Measurements from ENCODE around the gene LZTR1. TPM values are rescaled to one million over a fixed set of nuclear protein-coding genes. Genes with fewer than 3 reads are reported as not detected.

Gene LZTR1
- total and polyA plus RNA-seq, 2 donors (not counting 3 experiments of a cell fraction or from before 2014, with no cell fraction given): 56.6 to 86.8 TPM

- H2AFZ ChIP-seq (ENCODE audit: low read depth, low read length): no peak overlapping the region
- CTCF ChIA-PET: interaction anchor here (1.1 to 2.5 kb wide), 4 partner anchors 9 to 77 kb away, joined by 3 to 6 read pairs (median 4); no protein-coding TSS in a partner anchor
Observed at GRCh38 chr22:20962491-20962945, 19.6 kb upstream of the LZTR1 start.

More at GRCh38 chr22:20962491-20962945, 19.6 kb upstream of the LZTR1 start:
- DNase-seq (ENCODE audit: low read depth, low spot score): no peak
- Histone ChIP-seq H3K27me3 (ENCODE audit: control insufficient read depth in 2 of 2, insufficient read depth in 2 of 2, low read length in 2 of 2) (peaks cover 4 to 23% of the 10 kb centered on the region in 2 experiments), H3K4me2 (ENCODE audit: insufficient read depth, low read length) (no peak overlapping the region), H3K9me3 (replicated peaks; ENCODE audit: control insufficient read depth, insufficient read depth, low read length) (no peaks in the 10 kb centered on the region), H3K9me1 (replicated peaks; ENCODE audit: control insufficient read depth, extremely low read depth, insufficient read depth, low read length) (no peaks in the 10 kb centered on the region), H3K4me1 (ENCODE audit: control insufficient read depth, extremely low read depth, insufficient read depth, low read length) (peaks cover 5% of the 10 kb centered on the region), H4K20me1 (replicated peaks; ENCODE audit: control insufficient read depth, extremely low read depth, insufficient read depth, low read length) (no peaks in the 10 kb centered on the region), H3K27ac (ENCODE audit: insufficient read depth, low read depth, low read length) (no peak overlapping the region), H3K36me3 (ENCODE audit: control insufficient read depth in 2 of 2, extremely low read depth in 1 of 2, insufficient read depth in 2 of 2, low read length in 2 of 2) (no peaks in the 10 kb centered on the region), H3K79me2 (ENCODE audit: control insufficient read depth, insufficient read depth, low read length) (no peaks in the 10 kb centered on the region), H3K4me3 (replicated peaks in 1 of 3; ENCODE audit: insufficient read depth in 1 of 3, low read depth in 1 of 3, low read length in 3 of 3) (no peak overlapping the region), H3K9ac (replicated peaks; ENCODE audit: extremely low read depth, insufficient read depth, low read length) (no peak overlapping the region)
- no peak for TF ChIP-seq MYC (IDR thresholded peaks at IDR 0.05; ENCODE audit: low read depth, low read length)
- TF ChIP-seq, protein P1, sequence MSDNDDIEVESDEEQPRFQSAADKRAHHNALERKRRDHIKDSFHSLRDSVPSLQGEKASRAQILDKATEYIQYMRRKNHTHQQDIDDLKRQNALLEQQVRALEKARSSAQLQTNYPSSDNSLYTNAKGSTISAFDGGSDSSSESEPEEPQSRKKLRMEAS (IDR thresholded peaks at IDR 0.05; ENCODE audit: insufficient read depth, insufficient read length): no peak
- no peak for TF ChIP-seq POLR2AphosphoS5 (IDR thresholded peaks at IDR 0.05; ENCODE audit: insufficient read depth, low read depth, low read length)
- no peak for TF ChIP-seq FOS (IDR thresholded peaks at IDR 0.05; ENCODE audit: borderline replicate concordance, insufficient read depth, low read length)
- TF ChIP-seq JUN (IDR thresholded peaks at IDR 0.05; ENCODE audit: borderline replicate concordance, insufficient read depth, insufficient read length, low read depth): no peak
- TF ChIP-seq GATA2 (IDR thresholded peaks at IDR 0.05; ENCODE audit: insufficient read depth, insufficient read length, low read depth, low read length): no peak
- no peak for TF ChIP-seq POLR2A (IDR thresholded peaks at IDR 0.05; ENCODE audit: low read depth, low read length)
- TF ChIP-seq CTCF (IDR thresholded peaks at IDR 0.05; ENCODE audit: extremely low read depth in 1 of 2, insufficient read depth in 1 of 2, low read depth in 1 of 2, low read length in 2 of 2): no peak
- no peak for TF ChIP-seq EZH2 (IDR thresholded peaks at IDR 0.05; ENCODE audit: borderline replicate concordance, low read depth, low read length, severe bottlenecking)
- POLR2A ChIA-PET: no interaction called here
- no peak for FAIRE-seq
- no TSS peak for BruUV-seq (replicated peaks)
- intact Hi-C loops (cut with micrococcal nuclease): loop anchor here (1.0 to 5.0 kb wide), 2 partner anchors 45 to 77 kb away; partner anchors contain the start of gene CRKL
- dilution Hi-C loops (cut with MboI; ENCODE audit: extremely low pct_ligation_motif_present, low sequenced_read_pairs): no loop called here

Data from endothelial cell of umbilical vein (primary cell).